PC-9 (cell line): ENCODE measurements around the gene MADD.

Source experiments
- EZH2 ChIP-seq: fragments of 200-600 bp; sonication (generic); IDR thresholded peaks from 2 replicates; pipeline ENCODE4 v1.8.0; 2017; ENCODE audit warnings: antibody characterized with exemption, low read depth
- TF ChIP-seq, protein P1 (sequence below): fragments of 200-600 bp; sonication (generic); conservative IDR thresholded peaks from 2 replicates; pipeline ENCODE4 v1.6.1; 2017; ENCODE audit warnings: mixed run types, antibody characterized with exemption, mild to moderate bottlenecking, moderate library complexity

DNA sequence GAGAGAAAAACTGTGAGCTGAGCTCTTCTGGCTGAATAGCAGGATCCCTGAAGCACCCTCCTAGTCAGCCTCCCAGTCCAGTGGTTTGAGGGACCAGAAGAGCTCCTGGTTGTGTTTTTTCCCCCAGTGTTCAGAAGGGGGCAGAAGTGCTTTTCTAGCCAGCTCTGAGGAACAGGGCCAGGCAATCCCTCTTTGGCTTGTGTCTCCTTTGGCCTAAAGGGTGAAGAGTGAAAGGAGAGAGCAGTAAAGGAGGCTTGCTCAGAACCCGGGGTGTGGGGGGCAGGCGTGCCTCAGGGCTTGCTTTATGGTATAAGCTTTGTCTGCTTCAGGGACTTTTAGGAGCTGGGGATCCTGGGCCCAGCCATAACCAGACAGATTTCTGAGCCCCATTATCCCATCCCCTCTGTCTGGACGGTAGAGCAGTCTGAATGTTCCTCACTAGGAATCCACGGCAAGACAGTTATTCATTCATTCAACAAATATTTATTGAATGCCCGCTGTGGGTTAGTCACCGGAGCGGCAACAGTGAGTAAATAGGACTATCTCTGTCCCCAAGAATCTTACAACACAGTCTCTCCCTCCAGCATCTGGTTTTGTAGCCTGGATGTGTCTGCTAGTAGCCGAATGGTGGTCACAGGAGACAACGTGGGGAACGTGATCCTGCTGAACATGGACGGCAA, 35.8 kb upstream of the MADD start:
- TF ChIP-seq, protein P1, sequence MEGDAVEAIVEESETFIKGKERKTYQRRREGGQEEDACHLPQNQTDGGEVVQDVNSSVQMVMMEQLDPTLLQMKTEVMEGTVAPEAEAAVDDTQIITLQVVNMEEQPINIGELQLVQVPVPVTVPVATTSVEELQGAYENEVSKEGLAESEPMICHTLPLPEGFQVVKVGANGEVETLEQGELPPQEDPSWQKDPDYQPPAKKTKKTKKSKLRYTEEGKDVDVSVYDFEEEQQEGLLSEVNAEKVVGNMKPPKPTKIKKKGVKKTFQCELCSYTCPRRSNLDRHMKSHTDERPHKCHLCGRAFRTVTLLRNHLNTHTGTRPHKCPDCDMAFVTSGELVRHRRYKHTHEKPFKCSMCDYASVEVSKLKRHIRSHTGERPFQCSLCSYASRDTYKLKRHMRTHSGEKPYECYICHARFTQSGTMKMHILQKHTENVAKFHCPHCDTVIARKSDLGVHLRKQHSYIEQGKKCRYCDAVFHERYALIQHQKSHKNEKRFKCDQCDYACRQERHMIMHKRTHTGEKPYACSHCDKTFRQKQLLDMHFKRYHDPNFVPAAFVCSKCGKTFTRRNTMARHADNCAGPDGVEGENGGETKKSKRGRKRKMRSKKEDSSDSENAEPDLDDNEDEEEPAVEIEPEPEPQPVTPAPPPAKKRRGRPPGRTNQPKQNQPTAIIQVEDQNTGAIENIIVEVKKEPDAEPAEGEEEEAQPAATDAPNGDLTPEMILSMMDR: peak; percentile 65
- no peak for TF ChIP-seq EZH2
